ENCODE results near the gene IRAK2.
A peak's percentile ranks its signal among the peaks of the same experiment; 100 is the strongest.

The IRAK2 gene

GRCh38 chr3:10140996-10141546 lies 23.6 kb upstream of the IRAK2 start:
- no peaks in the 10 kb centered on the region for H3K27me3 ChIP-seq (ENCODE audit: insufficient read depth, low read length)
- H3K4me2 ChIP-seq (ENCODE audit: low read length): peak overlapping the region; percentile 83
- H4K20me1 ChIP-seq (ENCODE audit: insufficient read depth, low read length): no peaks in the 10 kb centered on the region
- no peaks in the 10 kb centered on the region for H3K9me2 ChIP-seq (ENCODE audit: low read depth, low read length)
- H3F3A ChIP-seq (ENCODE audit: insufficient read depth, low read length): no peaks in the 10 kb centered on the region
- H3K27ac ChIP-seq (ENCODE audit: low read depth, low read length, poor library complexity, severe bottlenecking): peak overlapping the region; percentile 60
- peaks cover 33% of the 10 kb centered on the region for H3K36me3 ChIP-seq (ENCODE audit: insufficient read depth, low read length)
- no peaks in the 10 kb centered on the region for H3K9me3 ChIP-seq (ENCODE audit: low read length)
- H2AFZ ChIP-seq (ENCODE audit: low read length): peak overlapping the region; percentile 72
- peaks cover 38% of the 10 kb centered on the region for H3K79me2 ChIP-seq (ENCODE audit: insufficient read depth, low read length)
- H3K9ac ChIP-seq (ENCODE audit: low read length): peak overlapping the region; percentile 75; the same call in 1 of the 2 replicates
- peak overlapping the region; percentile 100 for H3K4me3 ChIP-seq (ENCODE audit: low read depth, low read length, poor library complexity, severe bottlenecking)
- no peak for TF ChIP-seq EZH2 (IDR thresholded peaks at IDR 0.05; ENCODE audit: borderline replicate concordance, low read length)
- TF ChIP-seq, protein P1, sequence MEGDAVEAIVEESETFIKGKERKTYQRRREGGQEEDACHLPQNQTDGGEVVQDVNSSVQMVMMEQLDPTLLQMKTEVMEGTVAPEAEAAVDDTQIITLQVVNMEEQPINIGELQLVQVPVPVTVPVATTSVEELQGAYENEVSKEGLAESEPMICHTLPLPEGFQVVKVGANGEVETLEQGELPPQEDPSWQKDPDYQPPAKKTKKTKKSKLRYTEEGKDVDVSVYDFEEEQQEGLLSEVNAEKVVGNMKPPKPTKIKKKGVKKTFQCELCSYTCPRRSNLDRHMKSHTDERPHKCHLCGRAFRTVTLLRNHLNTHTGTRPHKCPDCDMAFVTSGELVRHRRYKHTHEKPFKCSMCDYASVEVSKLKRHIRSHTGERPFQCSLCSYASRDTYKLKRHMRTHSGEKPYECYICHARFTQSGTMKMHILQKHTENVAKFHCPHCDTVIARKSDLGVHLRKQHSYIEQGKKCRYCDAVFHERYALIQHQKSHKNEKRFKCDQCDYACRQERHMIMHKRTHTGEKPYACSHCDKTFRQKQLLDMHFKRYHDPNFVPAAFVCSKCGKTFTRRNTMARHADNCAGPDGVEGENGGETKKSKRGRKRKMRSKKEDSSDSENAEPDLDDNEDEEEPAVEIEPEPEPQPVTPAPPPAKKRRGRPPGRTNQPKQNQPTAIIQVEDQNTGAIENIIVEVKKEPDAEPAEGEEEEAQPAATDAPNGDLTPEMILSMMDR (IDR thresholded peaks at IDR 0.05; ENCODE audit: low read length): no peak
- H3K4me1 ChIP-seq (ENCODE audit: insufficient read depth, low read length, severe bottlenecking): peaks cover 34% of the 10 kb centered on the region

- Histone ChIP-seq H3K36me3 (ENCODE audit: insufficient read depth, low read length) (peaks cover 50% of the 10 kb centered on the region), H3K9me3 (ENCODE audit: low read length) (no peaks in the 10 kb centered on the region), H2AFZ (ENCODE audit: low read length) (no peak overlapping the region), H3K9ac (ENCODE audit: low read length) (peak overlapping the region; percentile 75), H3K4me3 (ENCODE audit: low read depth, low read length, poor library complexity, severe bottlenecking) (peak overlapping the region; percentile 100), H3K27ac (ENCODE audit: low read depth, low read length, poor library complexity, severe bottlenecking) (peak overlapping the region; percentile 60), H3K4me1 (ENCODE audit: insufficient read depth, low read length, severe bottlenecking) (peaks cover 38% of the 10 kb centered on the region), H4K20me1 (ENCODE audit: insufficient read depth, low read length) (no peaks in the 10 kb centered on the region), H3K27me3 (ENCODE audit: insufficient read depth, low read length) (no peaks in the 10 kb centered on the region), H3F3A (ENCODE audit: insufficient read depth, low read length) (no peaks in the 10 kb centered on the region), H3K79me2 (ENCODE audit: insufficient read depth, low read length) (peaks cover 48% of the 10 kb centered on the region), H3K9me2 (ENCODE audit: low read depth, low read length) (no peaks in the 10 kb centered on the region), H3K4me2 (ENCODE audit: low read length) (peak overlapping the region; percentile 83)
- TF ChIP-seq EZH2 (IDR thresholded peaks at IDR 0.05; ENCODE audit: borderline replicate concordance, low read length): no peak
- TF ChIP-seq, protein P1 (IDR thresholded peaks at IDR 0.05; ENCODE audit: low read length): no peak
Observed at GRCh38 chr3:10142707-10143560, 21.8 kb upstream of the IRAK2 start.

DNA sequence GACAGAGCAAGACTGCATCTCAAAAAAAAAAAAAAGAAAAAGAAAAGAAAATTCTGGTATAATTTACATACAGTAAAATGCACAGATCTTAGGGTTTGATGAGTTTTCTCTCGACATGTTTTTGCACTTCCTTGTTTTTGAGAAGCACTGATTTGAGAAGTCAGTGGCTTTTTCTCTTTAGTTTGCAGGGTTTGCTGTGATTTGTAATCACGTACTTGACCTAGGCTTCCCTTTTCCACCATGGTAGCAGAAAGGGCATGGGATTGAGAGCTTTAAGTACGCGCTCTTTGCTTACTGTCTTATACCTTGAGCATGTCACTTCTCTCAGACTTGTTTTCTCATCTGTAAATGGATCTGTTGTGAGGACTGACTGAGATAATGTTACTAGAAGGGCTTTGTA lies 19.0 kb upstream of the IRAK2 start:
- H2AFZ ChIP-seq (ENCODE audit: low read length): no peak overlapping the region
- no peaks in the 10 kb centered on the region for H3K9me3 ChIP-seq (ENCODE audit: low read length)
- no peak overlapping the region for H3K27ac ChIP-seq (ENCODE audit: low read depth, low read length, poor library complexity, severe bottlenecking)
- peaks cover 50% of the 10 kb centered on the region for H3K79me2 ChIP-seq (ENCODE audit: insufficient read depth, low read length)
- peak overlapping the region; percentile 68 for H3K4me2 ChIP-seq (ENCODE audit: low read length)
- H3K9ac ChIP-seq (ENCODE audit: low read length): no peak overlapping the region
- H3K36me3 ChIP-seq (ENCODE audit: insufficient read depth, low read length): peaks cover 76% of the 10 kb centered on the region
- H3K4me1 ChIP-seq (ENCODE audit: insufficient read depth, low read length, severe bottlenecking): peaks cover 38% of the 10 kb centered on the region
- no peaks in the 10 kb centered on the region for H3K9me2 ChIP-seq (ENCODE audit: low read depth, low read length)
- TF ChIP-seq, protein P1 (IDR thresholded peaks at IDR 0.05; ENCODE audit: low read length): no peak
- TF ChIP-seq EZH2 (IDR thresholded peaks at IDR 0.05; ENCODE audit: borderline replicate concordance, low read length): no peak
- H3K4me3 ChIP-seq (ENCODE audit: low read depth, low read length, poor library complexity, severe bottlenecking): peak overlapping the region; percentile 46
- no peaks in the 10 kb centered on the region for H3K27me3 ChIP-seq (ENCODE audit: insufficient read depth, low read length)
- H3F3A ChIP-seq (ENCODE audit: insufficient read depth, low read length): no peaks in the 10 kb centered on the region
- no peaks in the 10 kb centered on the region for H4K20me1 ChIP-seq (ENCODE audit: insufficient read depth, low read length)

All from OCI-LY1 (cell line).